HUES6 (cell line): Measurements from ENCODE around the gene DPRX.

Source experiments
- H3K27ac ChIP-seq: 2 replicates; pipeline ENCODE4 v1.7.0; 2013; ENCODE audit warnings: low read depth, mild to moderate bottlenecking, low read length, inconsistent platforms
- H3K27me3 ChIP-seq: 2 replicates; pipeline ENCODE4 v1.6.1; 2013; ENCODE audit warnings: low read length; ENCODE audit not compliant: control insufficient read depth, insufficient read depth
- H3K36me3 ChIP-seq: 2 replicates; pipeline ENCODE4 v1.6.1; 2013; ENCODE audit warnings: low read length; ENCODE audit not compliant: control insufficient read depth, insufficient read depth
- H3K4me1 ChIP-seq: 2 replicates; pipeline ENCODE4 v1.6.1; 2013; ENCODE audit warnings: low read length; ENCODE audit not compliant: control insufficient read depth, insufficient read depth
- H3K4me3 ChIP-seq: 2 replicates; pipeline ENCODE4 v1.5.1; 2013; ENCODE audit warnings: low read depth, low read length
- H3K9ac ChIP-seq: one replicate; pipeline ENCODE4 v1.6.1; 2013; ENCODE audit warnings: mild to moderate bottlenecking, low read length
- H3K9me3 ChIP-seq: 2 replicates; pipeline ENCODE4 v1.6.1; 2013; ENCODE audit warnings: low read depth, low read length; ENCODE audit not compliant: control insufficient read depth, insufficient read depth

DPRX gene

DNA sequence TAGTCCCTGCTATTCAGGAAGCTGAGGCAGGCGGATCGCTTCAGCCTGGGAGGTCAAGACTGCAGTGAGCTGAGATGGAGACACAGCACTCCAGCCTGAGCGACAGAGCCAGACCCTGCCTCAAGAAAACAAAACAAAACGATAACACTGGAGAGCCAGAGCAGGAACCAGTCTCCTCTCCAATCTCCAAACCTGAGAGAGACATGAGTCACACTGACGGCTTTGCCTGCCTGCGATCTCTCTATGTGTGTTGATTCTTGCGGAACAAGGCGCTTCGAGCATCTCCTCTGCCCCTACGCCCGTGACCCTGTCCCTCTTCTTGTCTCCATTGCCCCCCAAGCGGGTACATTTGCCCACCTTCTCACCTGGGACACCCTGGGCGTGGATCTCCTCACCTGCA lies 15.6 kb downstream of the DPRX start:
- no peaks in the 10 kb centered on the region for H3K27me3 ChIP-seq
- H3K4me1 ChIP-seq, result peaks cover 12% of the 10 kb centered on the region
- H3K27ac ChIP-seq, result no peak overlapping the region
- H3K9ac ChIP-seq, result no peak overlapping the region
- H3K4me3 ChIP-seq, result no peak overlapping the region
- peaks cover 46% of the 10 kb centered on the region for H3K9me3 ChIP-seq
- H3K36me3 ChIP-seq, result no peaks in the 10 kb centered on the region

GRCh38 chr19:53647792-53648191 lies 16.0 kb downstream of the DPRX start:
- no peak overlapping the region for H3K4me3 ChIP-seq

DNA sequence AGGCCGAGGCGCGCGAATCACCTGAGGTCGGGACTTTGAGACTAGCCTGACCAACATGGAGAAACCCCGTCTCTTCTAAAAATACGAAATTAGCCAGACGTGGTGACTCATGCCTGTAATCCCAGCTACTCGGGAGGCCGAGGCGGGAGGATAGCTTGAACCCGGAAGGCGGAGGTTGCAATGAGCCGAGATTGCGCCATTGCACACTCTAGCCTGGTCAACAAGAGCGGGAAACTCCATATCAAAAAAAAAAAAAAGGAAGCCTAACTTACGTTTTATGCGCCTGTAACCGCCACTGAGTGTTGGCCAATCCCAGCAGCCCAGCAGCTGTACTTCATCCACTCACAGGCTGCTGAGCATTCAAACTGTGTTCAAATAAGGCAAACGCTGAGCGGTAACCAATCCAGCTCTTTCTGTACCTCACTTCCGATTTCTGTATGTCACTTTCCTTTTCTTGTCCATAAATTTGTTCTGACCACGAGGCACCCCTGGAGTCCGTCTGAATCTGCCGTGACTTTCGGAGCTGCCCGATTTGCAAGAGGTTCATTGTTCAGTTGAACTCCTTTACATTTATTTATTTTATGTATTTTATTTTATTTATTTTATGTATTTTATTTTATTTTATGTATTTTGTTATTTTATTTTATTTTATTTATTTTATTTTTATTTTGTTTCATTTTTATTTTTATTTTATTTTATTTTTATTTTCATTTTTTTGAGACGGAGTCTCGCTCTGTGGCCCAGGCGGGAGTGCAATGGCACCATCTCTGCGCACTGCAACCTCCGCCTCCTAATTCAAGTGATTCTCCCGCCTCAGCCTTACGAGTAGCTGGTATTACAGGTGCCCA lies 18.2 kb downstream of the DPRX start:
- Histone ChIP-seq H3K9me3 (peaks cover 66% of the 10 kb centered on the region), H3K4me3 (no peak overlapping the region), H3K27me3 (no peaks in the 10 kb centered on the region), H3K9ac (no peak overlapping the region), H3K27ac (no peak overlapping the region), H3K36me3 (no peaks in the 10 kb centered on the region), H3K4me1 (no peaks in the 10 kb centered on the region)

More at GRCh38 chr19:53647792-53648191, 16.0 kb downstream of the DPRX start:
- peaks cover 12% of the 10 kb centered on the region for H3K4me1 ChIP-seq
- no peaks in the 10 kb centered on the region for H3K36me3 ChIP-seq
- no peak overlapping the region for H3K9ac ChIP-seq
- H3K27me3 ChIP-seq, result no peaks in the 10 kb centered on the region
- H3K9me3 ChIP-seq, result peaks cover 51% of the 10 kb centered on the region
- no peak overlapping the region for H3K27ac ChIP-seq

GRCh38 chr19:53652476-53652875 lies 20.7 kb downstream of the DPRX start:
- Histone ChIP-seq H3K27ac (no peak overlapping the region), H3K9me3 (peaks cover 78% of the 10 kb centered on the region), H3K9ac (no peak overlapping the region), H3K4me1 (no peaks in the 10 kb centered on the region), H3K27me3 (no peaks in the 10 kb centered on the region), H3K4me3 (no peak overlapping the region), H3K36me3 (peaks cover 4% of the 10 kb centered on the region; the same call in 1 of the 2 replicates)

GRCh38 chr19:53655042-53655665 lies 23.4 kb downstream of the DPRX start:
- Histone ChIP-seq H3K36me3 (peaks cover 4% of the 10 kb centered on the region; the same call in 1 of the 2 replicates), H3K27me3 (no peaks in the 10 kb centered on the region), H3K4me1 (peaks cover 8% of the 10 kb centered on the region), H3K9me3 (peaks cover 64% of the 10 kb centered on the region), H3K4me3 (no peak overlapping the region), H3K27ac (no peak overlapping the region), H3K9ac (no peak overlapping the region)

DNA sequence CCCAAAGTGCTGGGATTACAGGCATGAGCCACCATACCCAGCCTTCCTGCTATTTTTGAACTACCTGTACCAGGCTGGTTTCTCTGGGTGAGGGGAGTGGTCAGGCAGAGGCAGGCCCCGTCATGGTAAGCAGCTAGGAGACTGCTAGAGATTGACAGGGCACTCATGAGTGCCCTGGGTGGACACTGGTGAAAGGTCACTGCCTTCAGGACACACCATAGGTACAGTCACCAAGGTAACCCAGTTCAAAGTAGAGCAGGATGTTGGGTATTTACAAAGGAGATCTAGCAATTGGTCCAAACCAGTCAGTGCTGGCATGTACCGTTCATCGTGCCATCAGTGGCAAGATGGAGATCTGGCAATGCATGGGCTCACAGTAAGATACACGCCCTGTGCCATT lies 25.5 kb downstream of the DPRX start:
- Histone ChIP-seq H3K27ac (no peak overlapping the region), H3K9ac (no peak overlapping the region), H3K36me3 (peaks cover 4% of the 10 kb centered on the region; the same call in 1 of the 2 replicates), H3K9me3 (peaks cover 50% of the 10 kb centered on the region), H3K27me3 (no peaks in the 10 kb centered on the region), H3K4me3 (no peak overlapping the region), H3K4me1 (peaks cover 25% of the 10 kb centered on the region)

DNA sequence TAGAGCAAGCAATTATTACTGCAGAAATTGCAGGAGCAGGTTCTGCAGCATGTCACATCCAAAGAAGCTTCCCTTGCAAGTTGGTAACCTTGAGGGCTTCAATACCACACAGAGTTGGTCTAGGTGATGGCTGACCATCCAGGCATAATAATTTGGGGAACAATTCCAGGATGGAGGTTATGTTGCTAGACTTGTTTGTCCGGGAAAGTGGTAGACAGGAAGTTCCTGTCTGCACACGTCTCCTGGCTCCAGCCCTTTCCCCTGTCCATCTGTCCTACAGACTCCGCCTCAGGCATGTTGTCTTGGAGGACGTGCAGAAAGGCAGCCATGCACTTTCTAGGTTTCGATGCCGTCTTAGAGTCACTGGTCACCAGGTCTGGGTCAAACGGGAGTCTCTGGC lies 26.0 kb downstream of the DPRX start:
- peaks cover 45% of the 10 kb centered on the region for H3K9me3 ChIP-seq
- no peak overlapping the region for H3K27ac ChIP-seq
- H3K9ac ChIP-seq, result no peak overlapping the region
- no peaks in the 10 kb centered on the region for H3K27me3 ChIP-seq
- peaks cover 4% of the 10 kb centered on the region; the same call in 1 of the 2 replicates for H3K36me3 ChIP-seq
- no peak overlapping the region for H3K4me3 ChIP-seq
- peaks cover 25% of the 10 kb centered on the region for H3K4me1 ChIP-seq

DNA sequence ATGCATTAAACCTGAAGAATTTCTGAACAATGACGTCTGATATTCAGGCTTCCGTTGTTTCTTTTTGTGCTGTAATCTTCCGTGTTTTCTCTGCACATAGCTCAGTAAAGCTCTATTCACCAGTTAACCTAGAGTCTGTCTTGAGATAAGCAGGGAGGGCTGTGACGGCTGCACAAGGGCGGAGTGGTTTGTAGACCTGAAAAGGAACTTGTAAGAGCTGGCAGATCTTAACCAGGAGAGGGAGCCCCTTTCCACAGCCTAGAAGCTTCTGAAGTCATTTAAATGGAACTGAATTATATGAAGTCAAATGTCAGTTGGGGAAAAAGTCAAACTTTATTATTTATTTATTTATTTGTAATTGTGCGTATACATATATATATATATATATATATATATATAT lies 27.5 kb downstream of the DPRX start:
- peaks cover 35% of the 10 kb centered on the region for H3K9me3 ChIP-seq
- peak overlapping the region; percentile 78 for H3K27ac ChIP-seq
- H3K9ac ChIP-seq, result peak overlapping the region; percentile 24
- H3K27me3 ChIP-seq, result no peaks in the 10 kb centered on the region
- peaks cover 4% of the 10 kb centered on the region; the same call in 1 of the 2 replicates for H3K36me3 ChIP-seq
- peaks cover 25% of the 10 kb centered on the region for H3K4me1 ChIP-seq
- no peak overlapping the region for H3K4me3 ChIP-seq

DNA sequence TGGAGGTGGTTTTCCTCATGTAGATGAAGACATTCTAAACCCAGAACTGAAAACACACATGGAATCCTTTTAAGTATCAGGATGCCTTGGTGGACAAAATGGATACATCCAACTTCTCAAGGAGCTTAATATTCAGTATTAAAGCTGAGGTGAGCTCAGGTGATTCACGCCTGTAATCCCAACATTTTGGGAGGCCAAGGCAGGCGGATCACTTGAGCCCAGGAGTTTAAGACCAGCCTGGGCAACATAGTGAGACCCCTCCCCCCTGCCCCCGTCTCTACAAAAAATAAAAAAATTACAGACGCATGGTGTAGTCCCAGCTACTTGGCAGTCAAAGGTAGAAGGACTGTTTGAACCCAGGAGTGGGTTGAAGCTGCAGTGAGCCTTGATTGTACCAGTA lies 28.8 kb downstream of the DPRX start:
- no peaks in the 10 kb centered on the region for H3K27me3 ChIP-seq
- peaks cover 23% of the 10 kb centered on the region for H3K9me3 ChIP-seq
- H3K36me3 ChIP-seq, result peaks cover 4% of the 10 kb centered on the region; the same call in 1 of the 2 replicates
- peak overlapping the region; percentile 69 for H3K9ac ChIP-seq
- H3K4me1 ChIP-seq, result peaks cover 32% of the 10 kb centered on the region
- peak overlapping the region; percentile 96 for H3K27ac ChIP-seq
- H3K4me3 ChIP-seq, result 0 out of 2 replicates have a peak overlapping the region, but pooled peaks have one; percentile 24

GRCh38 chr19:53662209-53662608 lies 30.4 kb downstream of the DPRX start:
- Histone ChIP-seq H3K4me1 (peaks cover 38% of the 10 kb centered on the region), H3K4me3 (no peak overlapping the region), H3K9me3 (peaks cover 11% of the 10 kb centered on the region), H3K27me3 (no peaks in the 10 kb centered on the region), H3K9ac (peak overlapping the region; percentile 63), H3K36me3 (no peaks in the 10 kb centered on the region), H3K27ac (peak overlapping the region; percentile 96)

- Histone ChIP-seq H3K4me1 (peaks cover 42% of the 10 kb centered on the region), H3K9me3 (no peaks in the 10 kb centered on the region), H3K27me3 (no peaks in the 10 kb centered on the region)
Measured at GRCh38 chr19:53664152-53664551, 32.4 kb downstream of the DPRX start.

More at GRCh38 chr19:53664152-53664551, 32.4 kb downstream of the DPRX start:
- H3K4me3 ChIP-seq, result no peak overlapping the region
- no peak overlapping the region for H3K9ac ChIP-seq
- H3K36me3 ChIP-seq, result no peaks in the 10 kb centered on the region
- H3K27ac ChIP-seq, result no peak overlapping the region
